Cardiac muscle cell (in vitro differentiated cells and primary cell): ENCODE results near the gene DLGAP5. TPM values are rescaled to one million over a fixed set of nuclear protein-coding genes. Genes with fewer than 3 reads are reported as not detected.
A peak's percentile ranks its signal among the peaks of the same experiment; 100 is the strongest.

Experiments used
- DNase-seq, 2 donors: peaks; one replicate each; pipeline versions ENCODE4 v3.0.0 to v3.0.0-alpha.2; 2010 to 2017; ENCODE audit warnings: low read depth in 1 of 2, low spot score in 1 of 2
- H3K27ac ChIP-seq: fragments of 200-600 bp; sonication (generic); 2 replicates; pipeline ENCODE4 v1.5.1; 2016
- H3K27me3 ChIP-seq: fragments of 200-600 bp; sonication (generic); 2 replicates; pipeline ENCODE4 v1.6.0; 2016; ENCODE audit warnings: control low read depth
- H3K36me3 ChIP-seq: fragments of 200-600 bp; sonication (generic); 2 replicates; pipeline ENCODE4 v1.5.1; 2016; ENCODE audit warnings: control low read depth
- H3K4me1 ChIP-seq: fragments of 200-600 bp; sonication (generic); 2 replicates; pipeline ENCODE4 v1.8.1; 2017; ENCODE audit warnings: low read depth, mild to moderate bottlenecking, mixed run types
- H3K4me3 ChIP-seq: fragments of 200-600 bp; sonication (generic); 2 replicates; pipeline ENCODE4 v1.5.1; 2016; ENCODE audit warnings: mild to moderate bottlenecking
- H3K9me3 ChIP-seq: fragments of 200-600 bp; sonication (generic); 2 replicates; pipeline ENCODE4 v1.5.1; 2017; ENCODE audit warnings: low read depth, mild to moderate bottlenecking, control low read depth
- polyA plus RNA-seq: library from polyadenylated mRNA; unstranded; fragments of >200 nt; fragmentation: Nextera tagmentation; extraction: Ambion mirVana; gene quantifications from 2 replicates; pipeline ENCODE4 v1.2.1, GENCODE V29; 2016
- total RNA-seq: library from RNA; depleted of rRNA; stranded (reverse); fragments of >200 nt; gene quantifications from 2 replicates; pipeline ENCODE4 v1.2.3, GENCODE V29; 2016
- TF ChIP-seq, protein P1 (sequence below): IDR thresholded peaks from 2 replicates; pipeline ENCODE4 v1.5.1; 2012; ENCODE audit warnings: low read depth, mild to moderate bottlenecking, low read length

The DLGAP5 gene
- total and polyA plus RNA-seq, 2 experiments from 2014 or later, result 5.9 to 37.4 TPM

DNA sequence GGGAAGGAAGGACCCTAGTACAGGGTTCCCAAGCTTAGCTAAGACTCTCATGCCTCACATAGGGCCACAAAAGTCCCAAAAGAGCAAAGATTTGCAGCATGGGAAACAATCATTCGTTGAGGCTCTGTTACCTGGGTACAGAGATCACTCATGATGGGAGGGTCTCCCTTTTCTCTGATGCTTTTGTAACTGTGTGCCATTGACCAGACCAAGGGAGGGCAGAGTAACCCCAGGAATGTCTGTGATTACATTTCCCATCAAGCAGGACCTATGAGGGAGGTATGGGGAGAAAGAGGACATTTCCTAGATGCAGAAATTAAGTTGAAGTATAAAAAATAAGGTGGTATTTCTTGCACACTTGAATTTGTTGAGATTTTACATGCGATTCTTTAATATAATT is 16.4 kb upstream of the DLGAP5 start:
- no peak for DNase-seq
- no peaks in the 10 kb centered on the region for H3K36me3 ChIP-seq
- H3K4me3 ChIP-seq, result no peak overlapping the region
- TF ChIP-seq, protein P1, sequence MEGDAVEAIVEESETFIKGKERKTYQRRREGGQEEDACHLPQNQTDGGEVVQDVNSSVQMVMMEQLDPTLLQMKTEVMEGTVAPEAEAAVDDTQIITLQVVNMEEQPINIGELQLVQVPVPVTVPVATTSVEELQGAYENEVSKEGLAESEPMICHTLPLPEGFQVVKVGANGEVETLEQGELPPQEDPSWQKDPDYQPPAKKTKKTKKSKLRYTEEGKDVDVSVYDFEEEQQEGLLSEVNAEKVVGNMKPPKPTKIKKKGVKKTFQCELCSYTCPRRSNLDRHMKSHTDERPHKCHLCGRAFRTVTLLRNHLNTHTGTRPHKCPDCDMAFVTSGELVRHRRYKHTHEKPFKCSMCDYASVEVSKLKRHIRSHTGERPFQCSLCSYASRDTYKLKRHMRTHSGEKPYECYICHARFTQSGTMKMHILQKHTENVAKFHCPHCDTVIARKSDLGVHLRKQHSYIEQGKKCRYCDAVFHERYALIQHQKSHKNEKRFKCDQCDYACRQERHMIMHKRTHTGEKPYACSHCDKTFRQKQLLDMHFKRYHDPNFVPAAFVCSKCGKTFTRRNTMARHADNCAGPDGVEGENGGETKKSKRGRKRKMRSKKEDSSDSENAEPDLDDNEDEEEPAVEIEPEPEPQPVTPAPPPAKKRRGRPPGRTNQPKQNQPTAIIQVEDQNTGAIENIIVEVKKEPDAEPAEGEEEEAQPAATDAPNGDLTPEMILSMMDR, result no peak
- H3K4me1 ChIP-seq, result no peaks in the 10 kb centered on the region
- no peaks in the 10 kb centered on the region for H3K27me3 ChIP-seq
- no peak overlapping the region for H3K27ac ChIP-seq
- no peaks in the 10 kb centered on the region for H3K9me3 ChIP-seq

DNA sequence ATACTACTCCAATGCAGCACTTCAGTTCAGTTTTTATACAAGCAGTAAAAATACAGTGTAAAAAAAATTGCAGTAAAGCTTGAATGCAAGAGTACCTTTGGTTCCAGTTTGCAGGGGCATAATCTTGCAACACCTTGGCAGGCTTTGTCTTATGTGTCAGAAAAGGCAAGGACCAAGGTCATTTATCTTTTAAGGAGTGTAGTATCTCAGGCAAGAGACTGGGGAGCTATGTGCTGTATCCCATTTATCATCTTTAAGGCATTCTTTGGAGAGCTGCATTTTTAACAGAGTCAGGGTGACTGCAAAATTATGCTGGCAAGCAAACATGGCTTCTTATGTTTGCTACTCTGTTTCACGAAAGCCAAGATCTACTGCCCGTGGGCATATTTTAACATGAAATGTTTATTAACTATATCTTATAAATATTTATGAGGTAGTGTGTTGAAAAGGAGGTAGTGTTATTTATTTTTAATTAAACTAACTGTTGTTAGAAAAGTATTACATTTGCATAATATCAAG is 14.8 kb upstream of the DLGAP5 start:
- Histone ChIP-seq H3K36me3 (no peaks in the 10 kb centered on the region), H3K27ac (no peak overlapping the region), H3K27me3 (no peaks in the 10 kb centered on the region), H3K4me1 (no peaks in the 10 kb centered on the region), H3K9me3 (no peaks in the 10 kb centered on the region), H3K4me3 (no peak overlapping the region)
- TF ChIP-seq, protein P1, result no peak
- DNase-seq, result no peak

DNA sequence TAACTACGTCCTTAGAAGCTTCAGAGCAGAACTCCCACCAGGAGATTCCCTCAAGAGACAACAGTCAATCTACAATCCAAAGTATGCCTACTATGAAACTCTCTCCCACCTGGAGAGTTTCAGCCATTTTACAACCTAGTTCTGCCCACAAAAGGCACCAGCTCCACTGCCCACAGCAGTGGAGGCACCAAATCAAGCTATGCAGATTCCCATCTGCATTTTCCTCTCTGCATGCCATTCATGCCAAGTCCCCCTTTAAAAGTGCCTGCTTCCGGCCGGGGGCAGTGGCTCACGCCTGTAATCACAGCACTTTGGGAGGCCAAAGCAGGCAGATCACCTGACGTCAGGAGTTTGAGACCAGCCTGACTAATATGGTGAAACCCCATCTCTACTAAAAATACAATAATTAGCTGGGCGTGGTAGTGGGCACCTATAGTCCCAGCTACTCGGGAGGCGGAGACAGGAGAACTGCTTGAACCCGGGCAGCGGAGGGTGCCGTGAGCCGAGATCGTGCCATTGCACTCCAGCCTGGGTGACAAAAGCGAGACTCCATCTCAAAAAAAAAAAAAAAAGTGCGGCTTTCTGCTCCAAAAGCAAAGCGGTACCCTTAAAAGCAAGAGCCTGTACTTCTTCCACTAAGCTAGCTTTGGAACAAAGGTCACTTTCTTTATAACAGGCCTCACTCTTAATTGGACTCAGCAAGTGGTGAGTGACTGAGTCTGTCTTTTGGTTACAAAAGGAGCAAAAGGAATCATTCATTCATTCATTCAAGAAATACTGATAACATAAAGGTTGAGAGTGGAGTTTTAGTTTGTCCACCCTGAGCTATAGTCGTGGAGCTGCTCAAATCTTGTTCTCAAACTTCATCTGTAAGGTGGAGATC is 10.1 kb upstream of the DLGAP5 start:
- TF ChIP-seq, protein P1, result no peak
- DNase-seq, result no peak
- H3K4me3 ChIP-seq, result no peak overlapping the region
- no peaks in the 10 kb centered on the region for H3K36me3 ChIP-seq
- H3K27me3 ChIP-seq, result no peaks in the 10 kb centered on the region
- no peak overlapping the region for H3K27ac ChIP-seq
- H3K9me3 ChIP-seq, result no peaks in the 10 kb centered on the region
- H3K4me1 ChIP-seq, result no peaks in the 10 kb centered on the region

DNA sequence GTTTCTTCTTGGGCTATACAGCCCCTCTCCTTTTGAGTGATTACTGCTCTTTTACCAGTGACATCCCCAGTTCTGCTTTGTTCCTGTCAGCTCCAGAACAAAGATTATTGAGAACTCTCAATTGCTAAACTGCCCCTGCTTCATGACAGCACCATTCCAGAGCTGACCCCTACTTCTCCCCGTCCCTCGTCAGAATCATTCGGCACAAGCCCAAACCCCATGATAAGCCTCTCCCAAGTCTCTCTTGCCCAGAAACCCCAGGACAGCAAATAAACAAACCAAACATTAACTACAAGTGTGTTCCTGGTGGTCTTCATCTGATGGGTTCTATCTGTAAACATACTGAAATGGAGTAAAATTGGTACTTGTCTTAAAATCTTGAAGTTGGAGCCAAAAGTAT is 9.3 kb upstream of the DLGAP5 start:
- TF ChIP-seq, protein P1, result no peak
- Histone ChIP-seq H3K27ac (no peak overlapping the region), H3K4me1 (no peaks in the 10 kb centered on the region), H3K9me3 (no peaks in the 10 kb centered on the region), H3K27me3 (no peaks in the 10 kb centered on the region), H3K4me3 (no peak overlapping the region), H3K36me3 (no peaks in the 10 kb centered on the region)
- DNase-seq, result peak in 1 of 2 donors; percentile 23

DNA sequence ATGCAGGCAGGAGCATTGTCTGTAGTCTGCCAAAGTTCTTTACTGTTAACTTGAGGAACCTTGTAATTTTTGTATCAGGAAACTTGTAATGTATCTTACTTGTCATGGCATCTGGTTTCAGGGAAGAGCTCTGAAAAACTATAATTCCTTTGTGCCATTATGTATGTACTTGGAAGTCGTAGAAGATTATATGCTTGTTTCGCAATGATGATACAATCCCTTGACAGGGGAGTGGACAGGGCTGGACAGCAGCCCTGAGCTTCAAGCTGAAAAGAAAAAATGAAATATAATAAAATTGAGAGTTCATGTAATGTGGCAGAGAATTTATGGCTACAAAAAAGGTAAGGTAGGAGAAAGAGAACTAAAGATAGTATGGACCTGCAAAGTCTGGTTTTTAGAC is 7.4 kb upstream of the DLGAP5 start:
- peak in 1 of 2 donors; percentile 60 for DNase-seq
- H3K27me3 ChIP-seq, result no peaks in the 10 kb centered on the region
- no peak overlapping the region for H3K4me3 ChIP-seq
- H3K27ac ChIP-seq, result no peak overlapping the region
- H3K9me3 ChIP-seq, result no peaks in the 10 kb centered on the region
- TF ChIP-seq, protein P1, result no peak
- H3K4me1 ChIP-seq, result no peaks in the 10 kb centered on the region
- H3K36me3 ChIP-seq, result no peaks in the 10 kb centered on the region
